Left ventricle myocardium inferior (tissue), 1 donor: ENCODE results near the gene MEGF11. TPM values are rescaled to one million over a fixed set of nuclear protein-coding genes. Genes with fewer than 3 reads are reported as not detected.

ENCODE experiments used
- DNase-seq: peaks from one replicate; pipeline ENCODE4 v3.0.0-alpha.2; 2020
- H3K27ac ChIP-seq: fragments of 200-600 bp; replicated peaks from 2 replicates; pipeline ENCODE4 v1.8.0; 2021
- H3K27me3 ChIP-seq: fragments of 200-600 bp; 2 replicates; pipeline ENCODE4 v1.8.0; 2021; ENCODE audit warnings: low read depth
- H3K36me3 ChIP-seq: fragments of 200-600 bp; 2 replicates; pipeline ENCODE4 v1.8.0; 2021
- H3K4me1 ChIP-seq: fragments of 200-600 bp; 2 replicates; pipeline ENCODE4 v1.8.0; 2021
- H3K4me3 ChIP-seq: fragments of 200-600 bp; 2 replicates; pipeline ENCODE4 v1.8.0; 2021; ENCODE audit warnings: mild to moderate bottlenecking, moderate library complexity
- H3K9me3 ChIP-seq: fragments of 200-600 bp; replicated peaks from 2 replicates; pipeline ENCODE4 v1.8.0; 2021
- CTCF ChIP-seq: fragments of 200-600 bp; IDR thresholded peaks from 2 replicates; pipeline ENCODE4 v1.8.0; 2021; ENCODE audit warnings: antibody characterized with exemption, mild to moderate bottlenecking, borderline replicate concordance
- intact Hi-C: fragments of 100-400 bp; cut with micrococcal nuclease; formaldehyde crosslinking; loops from one replicate; pipeline ENCODE4 v1.11.0; 2022
- total RNA-seq: library from RNA; stranded (reverse); fragmentation: NEBNext Ultra II Directional; extraction: Animal tissue kit (Norgen Biotek cat#: 25700); gene quantifications from one replicate; pipeline ENCODE4 v1.2.1, GENCODE V29; 2021
- donor health status: DM: no; HTN: yes; CAD: no; lungs with severe emphysema.

MEGF11 gene
- total RNA-seq, 1 donor from 2014 or later: not detected

DNA sequence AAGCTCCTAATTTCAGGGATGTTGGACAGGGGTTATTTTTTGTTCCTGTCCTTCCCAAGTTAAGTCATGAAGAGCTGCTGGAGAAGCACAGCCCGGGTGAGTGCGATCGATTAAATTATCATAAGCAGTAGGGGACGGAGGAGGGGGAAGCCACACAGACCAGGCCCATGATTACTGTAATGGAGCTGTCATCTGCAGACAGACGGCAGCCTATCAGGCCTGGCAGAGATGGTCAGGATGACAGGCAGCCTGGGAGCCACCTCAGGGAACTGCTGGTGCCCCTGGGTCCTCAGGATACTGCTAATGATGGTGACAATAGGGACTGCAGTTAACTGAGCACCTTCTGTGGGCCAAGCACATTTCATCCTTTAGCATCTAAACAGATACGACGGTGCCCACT is 236.6 kb downstream of the MEGF11 start:
- Histone ChIP-seq H3K4me3 (no peak overlapping the region), H3K27me3 (peaks cover 52% of the 10 kb centered on the region), H3K36me3 (no peaks in the 10 kb centered on the region), H3K9me3 (no peaks in the 10 kb centered on the region), H3K27ac (no peak overlapping the region), H3K4me1 (no peaks in the 10 kb centered on the region)
- no peak for DNase-seq
- intact Hi-C loops: no loop called here
- TF ChIP-seq CTCF: no peak

DNA sequence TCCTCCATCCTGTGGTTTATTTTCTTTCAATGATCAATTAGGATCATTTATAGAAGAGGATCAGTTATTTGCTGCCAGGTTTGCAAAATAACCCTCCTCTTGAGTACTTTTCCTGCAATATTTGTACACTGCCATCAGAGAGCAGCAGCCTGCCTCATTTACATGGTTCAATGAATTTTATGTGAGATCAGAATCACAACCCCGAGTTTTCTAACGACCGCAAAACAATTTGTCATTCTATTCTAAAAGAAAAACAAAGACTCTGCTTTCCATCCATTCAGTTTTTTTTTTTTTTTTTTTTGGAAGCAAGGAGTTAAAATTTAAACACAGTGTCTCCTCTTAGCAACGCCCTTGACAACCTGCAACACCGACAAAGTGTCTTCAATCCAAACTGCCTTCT is 237.4 kb downstream of the MEGF11 start:
- Histone ChIP-seq H3K9me3 (no peaks in the 10 kb centered on the region), H3K4me1 (no peaks in the 10 kb centered on the region), H3K27ac (no peak overlapping the region), H3K27me3 (peaks cover 47% of the 10 kb centered on the region), H3K36me3 (no peaks in the 10 kb centered on the region), H3K4me3 (no peak overlapping the region)
- intact Hi-C loops: no loop called here
- TF ChIP-seq CTCF: no peak
- DNase-seq: no peak

DNA sequence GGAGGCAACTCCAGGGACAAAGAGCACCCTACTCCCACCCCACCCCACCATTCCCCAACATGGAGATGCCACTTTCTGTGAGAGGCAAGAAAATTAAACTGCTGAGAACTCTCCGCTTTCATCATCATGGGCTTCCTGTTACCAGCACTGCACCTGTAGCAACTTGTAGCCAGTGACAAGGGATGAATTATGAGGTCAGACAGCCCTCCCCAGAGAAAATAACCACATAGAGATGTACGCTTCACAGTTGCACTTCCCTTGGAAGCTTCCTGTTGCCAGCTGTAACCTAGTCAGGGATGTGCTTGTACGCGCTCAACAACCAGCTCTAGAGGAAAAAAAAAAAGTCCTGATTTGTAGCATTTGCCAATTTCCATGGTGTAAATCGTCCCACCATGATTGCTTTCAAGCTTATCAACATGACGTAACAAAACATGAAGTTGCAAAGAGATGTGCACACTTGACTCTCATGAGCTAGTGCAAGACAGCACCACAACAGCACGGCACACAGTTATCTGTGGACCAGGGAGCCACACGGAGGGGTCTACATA is 238.8 kb downstream of the MEGF11 start:
- Histone ChIP-seq H3K27ac (no peak overlapping the region), H3K4me1 (no peaks in the 10 kb centered on the region)
- intact Hi-C loops: no loop called here

DNA sequence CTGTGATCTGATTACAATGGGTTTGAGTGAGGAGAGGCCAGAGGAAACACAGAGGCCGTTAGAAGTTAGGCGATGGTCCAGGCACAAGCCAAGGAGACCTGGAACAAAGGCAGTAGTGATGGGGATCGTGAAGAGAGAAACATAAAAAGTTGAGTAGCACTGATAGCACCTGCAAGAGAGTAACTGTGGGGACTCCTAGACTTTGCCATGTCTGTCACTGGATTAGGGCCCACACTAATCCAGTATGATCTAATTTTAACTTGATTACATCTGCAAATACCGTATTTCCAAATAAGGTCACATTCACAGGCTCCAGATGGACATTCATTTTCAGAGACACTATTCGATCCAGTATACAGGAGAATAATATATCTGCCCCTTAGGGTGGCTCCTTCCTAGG is 239.5 kb downstream of the MEGF11 start:
- Histone ChIP-seq H3K4me3 (no peak overlapping the region), H3K9me3 (no peaks in the 10 kb centered on the region), H3K4me1 (no peaks in the 10 kb centered on the region), H3K36me3 (no peaks in the 10 kb centered on the region), H3K27ac (no peak overlapping the region), H3K27me3 (peaks cover 41% of the 10 kb centered on the region)
- intact Hi-C loops: no loop called here
- DNase-seq: no peak
- TF ChIP-seq CTCF: no peak

More for the DNA sequence above, 238.8 kb downstream of the MEGF11 start:
- no peaks in the 10 kb centered on the region for H3K9me3 ChIP-seq
- H3K4me3 ChIP-seq: no peak overlapping the region
- peaks cover 41% of the 10 kb centered on the region for H3K27me3 ChIP-seq
- DNase-seq: no peak
- TF ChIP-seq CTCF: no peak
- H3K36me3 ChIP-seq: no peaks in the 10 kb centered on the region

DNA sequence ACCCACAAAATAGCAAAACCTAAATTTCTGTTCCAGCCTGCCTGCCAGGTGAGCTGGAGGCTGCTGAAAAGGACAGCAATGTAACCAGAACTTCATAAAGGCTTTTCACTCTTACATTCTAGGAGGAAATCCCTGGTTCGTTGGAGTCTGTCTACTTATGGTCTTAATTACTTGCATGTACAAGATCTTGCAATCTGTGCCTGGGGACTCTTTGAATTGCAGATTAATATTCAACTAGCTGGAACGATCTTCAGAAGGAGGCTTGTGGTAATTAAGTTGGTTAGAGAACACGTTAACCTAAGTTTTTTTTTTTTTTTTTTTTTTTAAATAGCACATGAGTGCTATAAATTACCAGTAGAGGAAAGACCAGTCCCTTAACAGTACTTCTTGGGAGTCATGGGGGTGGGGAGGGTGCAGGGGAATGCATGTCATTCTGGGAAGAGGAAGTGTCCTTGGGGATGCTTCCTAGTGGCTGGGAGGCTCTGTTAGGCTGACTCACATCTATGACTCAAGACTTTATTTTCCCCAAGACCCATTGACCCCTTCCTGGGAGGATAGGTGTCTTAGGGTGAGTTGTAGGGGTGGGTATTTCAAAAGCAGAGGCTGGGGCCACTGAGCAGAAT is 244.5 kb downstream of the MEGF11 start:
- peaks cover 40% of the 10 kb centered on the region for H3K27me3 ChIP-seq
- H3K4me1 ChIP-seq: no peaks in the 10 kb centered on the region
- no peak for TF ChIP-seq CTCF
- intact Hi-C loops: no loop called here
- H3K27ac ChIP-seq: no peak overlapping the region
- DNase-seq: no peak
- H3K4me3 ChIP-seq: no peak overlapping the region
- no peaks in the 10 kb centered on the region for H3K9me3 ChIP-seq
- no peaks in the 10 kb centered on the region for H3K36me3 ChIP-seq
